GM20431 (cell line): ENCODE data around the gene ZNF789.
"Not testable (repeated sequence)": the region's sequence is repeated elsewhere in the genome, so short reads cannot be mapped to it uniquely, and the experiment has no call there.

Experiments
- in situ Hi-C: fragments of 300-500 bp; cut with MseI, MboI; formaldehyde crosslinking; loops from one replicate; pipeline ENCODE4 v1.15.0; 2020; ENCODE audit warnings: low sequenced_read_pairs; ENCODE audit not compliant: unreplicated experiment

Gene ZNF789

DNA sequence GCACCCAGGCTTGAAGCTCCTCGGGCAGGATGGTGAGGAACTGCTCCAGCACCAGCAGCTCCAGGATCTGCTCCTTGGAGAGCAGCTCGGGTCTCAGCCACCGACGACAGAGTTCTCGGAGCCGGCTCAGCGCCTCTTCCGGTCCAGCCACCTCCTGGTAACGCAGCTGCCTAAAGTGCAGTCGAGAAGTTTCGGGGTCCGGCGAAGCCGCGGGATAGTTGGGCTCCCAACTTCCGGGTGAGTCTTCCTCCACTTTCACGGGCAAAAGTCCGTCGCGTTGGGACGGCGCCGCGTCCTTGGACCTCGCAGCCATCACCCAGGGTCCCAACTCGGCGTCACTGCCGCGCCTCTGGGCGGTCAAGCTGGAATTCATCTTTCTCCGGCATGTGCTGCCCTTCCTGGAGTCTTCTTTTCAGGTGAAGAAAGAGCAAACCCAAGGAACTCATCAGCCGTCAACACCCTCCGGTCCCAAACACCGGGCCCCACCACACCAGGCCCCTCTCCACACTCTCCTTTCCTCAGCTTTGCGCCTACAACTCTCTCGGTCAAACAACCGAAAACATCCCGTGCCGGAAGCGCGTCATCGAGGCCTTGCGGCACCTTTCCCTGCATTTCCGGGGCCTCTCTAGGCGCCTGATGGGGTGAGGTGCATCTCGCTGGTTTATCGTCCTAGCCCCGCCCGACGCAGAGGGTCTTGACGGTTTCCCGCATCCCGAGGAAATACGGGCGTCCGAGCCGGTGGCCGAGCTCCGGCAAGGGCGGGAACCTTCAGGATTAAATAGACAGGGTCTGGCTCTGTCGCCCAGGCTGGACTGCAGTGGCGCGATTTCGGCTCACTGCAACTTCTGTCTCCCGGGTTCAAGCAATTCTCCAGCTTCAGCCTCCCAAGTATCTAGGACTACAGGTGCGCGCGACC is 27.3 kb downstream of the ZNF789 start, which contains the start of gene ZNF394:
Gene ZNF394, minus strand, starts transcription at position 561 of the 916 bp plus-strand sequence. Its CDS starts 188 bp downstream, at position 373.
- in situ Hi-C loops: no loop called here

- in situ Hi-C loops: no loop called here
Observed at GRCh38 chr7:99500637-99501009, 27.9 kb downstream of the ZNF789 start.

DNA sequence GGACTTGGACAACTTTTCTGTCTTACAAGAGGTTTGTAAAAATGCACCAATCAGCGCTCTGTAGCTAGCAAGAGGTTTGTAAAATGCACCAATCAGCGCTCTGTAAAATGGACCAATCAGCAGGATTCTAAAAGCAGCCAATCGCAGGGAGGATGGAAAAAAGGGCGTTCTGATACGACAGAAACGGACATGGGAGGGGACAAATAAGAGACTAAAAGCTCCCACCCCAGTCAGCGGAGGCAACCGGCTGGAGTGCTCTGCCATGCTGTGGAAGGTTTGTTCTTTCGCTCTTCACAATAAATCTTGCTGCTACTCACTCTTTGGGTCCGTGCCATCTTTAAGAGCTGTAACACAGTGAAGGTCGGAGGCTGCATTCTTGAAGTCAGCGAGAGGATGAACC is 28.5 kb downstream of the ZNF789 start:
- in situ Hi-C loops: not testable (repeated sequence)

DNA sequence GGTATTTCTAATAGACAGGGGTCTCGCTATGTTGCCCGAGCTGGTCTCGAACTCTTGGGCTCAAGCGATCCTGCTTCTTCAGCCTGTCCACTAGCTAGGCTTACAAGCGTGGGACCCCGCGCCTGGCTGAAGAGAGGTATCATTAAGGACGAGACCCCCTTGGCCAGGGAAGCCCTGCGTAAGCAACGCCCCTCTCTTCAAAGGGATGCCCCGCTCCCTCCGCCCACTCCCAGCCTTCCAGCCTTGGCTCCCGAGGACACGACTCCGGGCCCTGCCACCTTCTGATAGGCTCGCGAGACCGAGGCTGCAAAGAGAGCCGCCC is 31.6 kb downstream of the ZNF789 start:
- in situ Hi-C loops: no loop called here

- in situ Hi-C loops: no loop called here
Observed at GRCh38 chr7:99504603-99505323, 32.1 kb downstream of the ZNF789 start, which contains the start of gene ZKSCAN5. TSS of gene ZKSCAN5 (plus strand) at chr7:99504662. CDS start at chr7:99506045, 1,383 bp downstream.

DNA sequence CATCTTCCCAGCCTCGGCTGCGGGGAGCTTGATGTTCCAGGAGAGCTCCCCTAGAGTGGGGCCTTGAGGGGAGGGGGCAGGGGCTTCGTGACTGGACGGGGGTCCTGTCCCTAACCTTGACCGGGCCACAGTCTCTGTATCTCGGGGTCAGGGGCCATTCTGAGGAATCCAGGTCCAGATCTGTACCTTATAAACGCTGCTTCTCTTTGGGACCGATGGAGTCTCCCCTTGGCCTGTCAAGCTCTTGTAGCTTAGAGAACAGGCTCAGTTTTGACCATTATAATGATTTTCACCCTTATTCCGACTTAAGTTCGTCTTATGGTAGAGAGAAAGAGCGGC is 32.6 kb downstream of the ZNF789 start:
- in situ Hi-C loops: no loop called here

DNA sequence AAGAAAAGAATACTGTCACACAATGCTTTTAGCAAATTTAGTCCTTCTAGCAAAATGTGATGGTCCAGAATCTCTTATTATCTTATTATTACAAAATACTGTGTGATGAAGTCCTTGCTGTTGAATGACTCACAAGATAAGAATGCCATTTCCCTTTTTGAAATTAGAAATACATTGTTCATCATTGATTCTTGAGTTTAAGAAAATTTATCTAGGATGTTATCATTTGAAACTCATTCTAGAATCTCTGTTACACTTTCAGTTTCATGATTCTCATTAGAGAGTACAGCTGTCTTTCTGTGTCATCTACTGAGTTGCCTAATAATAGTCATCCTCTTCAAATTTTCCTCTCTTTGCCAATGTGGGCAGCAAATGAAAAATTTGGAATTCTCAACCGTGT is 41.4 kb downstream of the ZNF789 start:
- in situ Hi-C loops: no loop called here

DNA sequence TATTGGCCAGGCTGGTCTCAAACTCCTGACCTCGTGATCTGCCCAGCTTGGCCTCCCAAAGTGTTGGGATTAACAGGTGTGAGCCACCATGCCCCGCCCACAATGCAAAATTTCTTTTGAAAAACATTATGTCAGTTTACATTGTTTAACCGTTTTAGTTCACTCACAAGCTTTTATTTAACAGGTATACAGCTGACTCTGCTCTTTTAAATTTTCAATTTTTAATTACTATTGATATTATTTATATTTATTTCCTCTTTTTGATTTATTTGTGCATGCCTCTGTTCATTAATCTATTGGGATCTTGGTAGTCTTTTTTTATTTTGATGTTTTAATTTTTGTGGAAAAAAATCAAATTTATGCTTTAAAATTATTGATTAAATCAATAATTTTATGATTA is 48.7 kb downstream of the ZNF789 start:
- in situ Hi-C loops: no loop called here

DNA sequence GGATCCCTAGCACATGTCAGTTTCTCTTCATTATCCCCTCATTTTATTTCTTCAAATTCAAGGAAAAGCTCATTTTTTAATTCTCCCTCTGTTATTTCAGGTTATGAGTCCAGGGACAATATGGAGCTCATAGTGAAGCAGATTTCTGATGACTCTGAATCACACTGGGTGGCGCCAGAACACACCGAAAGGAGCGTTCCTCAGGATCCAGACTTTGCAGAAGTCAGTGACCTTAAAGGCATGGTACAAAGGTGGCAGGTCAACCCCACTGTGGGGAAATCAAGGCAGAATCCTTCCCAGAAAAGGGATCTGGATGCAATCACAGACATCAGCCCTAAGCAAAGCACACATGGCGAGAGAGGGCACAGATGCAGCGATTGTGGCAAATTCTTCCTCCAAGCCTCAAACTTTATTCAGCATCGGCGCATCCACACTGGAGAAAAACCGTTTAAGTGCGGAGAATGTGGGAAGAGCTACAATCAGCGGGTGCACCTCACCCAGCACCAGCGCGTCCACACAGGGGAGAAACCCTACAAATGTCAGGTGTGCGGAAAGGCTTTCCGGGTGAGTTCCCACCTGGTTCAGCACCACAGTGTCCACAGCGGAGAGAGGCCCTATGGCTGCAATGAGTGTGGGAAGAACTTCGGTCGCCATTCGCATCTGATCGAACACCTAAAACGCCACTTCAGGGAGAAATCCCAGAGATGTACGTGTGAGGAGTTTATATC is 53.2 kb downstream of the ZNF789 start:
- in situ Hi-C loops: no loop called here

GRCh38 chr7:99531354-99531765 is 58.7 kb downstream of the ZNF789 start:
- in situ Hi-C loops: no loop called here

DNA sequence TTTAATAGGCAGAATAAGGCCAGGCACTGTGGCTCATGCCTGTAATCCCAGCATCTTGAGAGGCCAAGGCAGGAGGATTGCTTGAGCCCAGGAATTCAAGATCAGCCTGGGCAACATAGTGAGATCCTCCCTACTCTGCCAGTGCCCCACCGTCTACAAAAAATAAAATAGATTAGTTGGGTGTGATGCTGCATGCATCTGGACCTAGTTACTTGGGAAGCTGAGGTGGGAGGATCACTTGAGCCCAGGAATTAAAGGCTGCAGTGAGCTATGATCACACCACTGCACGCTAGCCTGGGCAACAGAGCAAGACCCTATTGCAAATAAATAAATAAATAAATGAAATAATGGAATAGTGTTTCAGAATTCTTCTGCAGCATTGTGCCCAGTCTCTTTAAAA is 63.0 kb downstream of the ZNF789 start:
- in situ Hi-C loops: no loop called here
